GM21381 (cell line): ENCODE results near the gene COMMD7.
"Not testable (repeated sequence)": the region's sequence is repeated elsewhere in the genome, so short reads cannot be mapped to it uniquely, and the experiment has no call there.

ENCODE experiments used
- ATAC-seq: cut with Tn5 transposase; IDR thresholded peaks from one replicate; pipeline ENCODE4 v1.9.1; 2021; ENCODE audit warnings: mild to moderate bottlenecking, moderate library complexity; ENCODE audit not compliant: unreplicated experiment

COMMD7 gene

DNA sequence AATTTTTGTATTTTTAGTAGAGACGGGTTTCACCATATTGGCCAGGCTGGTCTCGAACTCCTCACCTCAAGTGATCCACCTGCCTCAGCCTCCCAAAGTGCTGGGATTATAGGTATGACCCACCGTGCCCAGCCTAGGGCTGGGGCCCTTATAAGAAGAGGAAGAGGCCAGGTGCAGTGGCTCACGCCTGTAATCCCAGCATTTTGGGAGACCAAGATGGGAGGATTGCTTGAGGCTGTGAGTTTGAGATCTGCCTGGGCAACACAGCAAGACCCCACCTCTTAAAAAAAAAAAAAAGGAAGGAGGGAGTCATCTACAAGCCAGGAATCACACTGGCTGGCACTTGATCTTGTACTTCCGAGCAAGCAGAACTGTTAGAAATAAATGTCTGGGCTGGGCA is 13.9 kb downstream of the COMMD7 start:
- not testable (repeated sequence) for ATAC-seq

DNA sequence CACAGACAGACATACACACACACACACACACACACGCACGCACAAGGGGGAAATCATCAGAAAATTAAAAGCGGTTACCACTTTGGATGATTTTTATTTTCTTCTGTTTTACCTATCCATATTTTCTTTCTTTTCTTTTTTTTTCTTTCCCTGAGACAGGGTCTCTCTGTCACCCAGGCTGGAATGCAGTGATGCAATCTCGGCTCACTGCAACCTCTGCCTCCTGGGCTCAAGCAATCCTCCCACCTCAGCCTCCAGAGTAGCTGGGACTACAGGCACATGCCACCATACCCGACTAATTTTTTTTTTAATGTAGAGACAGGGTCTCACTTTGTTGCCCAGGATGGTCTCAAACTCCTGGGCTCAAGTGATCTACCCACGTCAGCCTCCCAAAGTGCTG is 14.8 kb downstream of the COMMD7 start:
- ATAC-seq = not testable (repeated sequence)

DNA sequence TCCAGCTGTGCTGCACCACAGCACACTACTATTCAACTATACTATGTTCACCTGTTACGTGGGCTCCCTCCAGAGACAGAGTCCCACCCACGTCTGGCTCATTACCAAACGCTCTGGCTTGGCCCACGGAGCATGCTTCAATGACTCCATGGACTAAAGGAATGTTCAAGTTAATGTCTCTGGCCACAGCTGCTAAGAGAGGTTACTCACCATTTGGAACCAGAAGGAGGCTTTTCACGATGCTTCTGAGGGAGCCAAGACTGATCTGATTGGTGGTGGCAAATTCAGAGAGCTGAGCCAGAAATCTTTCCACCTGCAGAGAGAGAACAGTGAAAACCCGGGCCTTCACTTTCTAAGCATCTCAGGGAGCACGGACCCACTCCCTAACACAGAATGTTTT is 15.6 kb downstream of the COMMD7 start:
- no peak for ATAC-seq

DNA sequence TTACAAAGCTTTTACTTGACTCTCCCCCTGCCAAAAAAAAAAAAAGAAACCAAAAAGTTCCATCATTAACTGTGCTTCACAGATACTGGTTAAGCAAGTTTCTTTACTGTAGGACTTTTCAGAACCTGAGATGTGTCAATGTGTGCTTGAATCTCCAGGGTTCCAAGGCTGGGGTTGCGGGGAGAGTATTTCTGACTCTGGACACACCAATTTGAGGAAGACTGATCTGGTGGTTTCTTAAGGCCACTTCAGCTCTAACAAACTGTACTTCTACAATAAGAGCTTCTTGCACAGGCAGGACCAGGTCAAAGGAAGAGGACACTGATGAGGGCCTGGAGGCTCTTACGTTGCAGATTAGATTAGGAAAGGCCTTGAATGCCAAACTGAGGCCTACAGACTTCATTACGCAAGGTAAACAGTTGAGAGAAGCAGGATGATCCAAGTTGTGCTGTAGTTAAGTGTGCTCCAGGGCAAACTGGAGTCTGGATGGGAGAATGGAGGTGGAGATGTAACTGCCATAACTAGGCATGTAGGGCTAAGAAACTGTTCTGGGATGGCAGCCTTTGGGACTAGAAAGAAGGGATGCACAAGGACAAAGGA is 24.4 kb downstream of the COMMD7 start:
- no peak for ATAC-seq

DNA sequence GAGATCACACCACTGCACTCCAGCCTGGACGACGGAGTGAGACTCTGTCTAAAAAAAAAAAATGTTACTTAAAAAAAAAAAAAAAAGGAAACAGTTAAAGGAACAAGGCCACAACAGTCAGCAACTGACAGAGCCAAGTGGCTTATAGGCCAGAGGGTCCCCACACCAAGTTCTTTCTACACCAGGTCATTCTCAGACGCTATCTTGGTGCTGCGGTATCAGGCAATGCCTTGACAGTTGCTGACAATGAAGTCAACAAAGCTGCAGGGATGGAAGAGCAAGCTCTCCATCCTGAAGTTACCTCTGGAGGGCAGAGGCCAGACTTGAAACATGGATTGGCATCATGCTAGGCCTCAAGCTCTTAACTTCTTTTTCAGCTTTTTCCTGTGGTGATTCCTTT is 31.9 kb downstream of the COMMD7 start:
- no peak for ATAC-seq

DNA sequence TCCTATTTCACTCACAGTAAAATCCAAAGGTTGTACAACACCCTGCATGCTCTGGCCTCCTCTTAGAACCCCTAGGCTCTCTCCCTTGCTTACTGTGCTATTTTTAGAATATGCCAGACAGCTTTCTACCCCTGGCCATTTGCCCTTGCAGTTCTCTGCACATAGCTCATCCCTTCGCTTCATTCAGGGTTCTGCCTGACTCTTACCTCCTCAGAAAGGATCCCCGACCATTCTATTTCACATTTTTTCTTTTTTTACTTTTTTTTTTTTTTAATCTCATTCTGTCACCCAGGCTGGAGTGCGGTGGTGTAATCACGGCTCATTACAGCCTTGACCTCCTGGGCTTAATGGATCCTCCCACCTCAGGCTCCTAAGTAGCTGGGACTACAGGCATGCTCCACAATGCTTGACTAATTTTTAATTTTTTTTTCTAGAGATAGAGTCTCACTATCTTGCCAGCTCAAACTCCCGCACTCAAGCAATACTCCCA is 33.6 kb downstream of the COMMD7 start:
- ATAC-seq = no peak

DNA sequence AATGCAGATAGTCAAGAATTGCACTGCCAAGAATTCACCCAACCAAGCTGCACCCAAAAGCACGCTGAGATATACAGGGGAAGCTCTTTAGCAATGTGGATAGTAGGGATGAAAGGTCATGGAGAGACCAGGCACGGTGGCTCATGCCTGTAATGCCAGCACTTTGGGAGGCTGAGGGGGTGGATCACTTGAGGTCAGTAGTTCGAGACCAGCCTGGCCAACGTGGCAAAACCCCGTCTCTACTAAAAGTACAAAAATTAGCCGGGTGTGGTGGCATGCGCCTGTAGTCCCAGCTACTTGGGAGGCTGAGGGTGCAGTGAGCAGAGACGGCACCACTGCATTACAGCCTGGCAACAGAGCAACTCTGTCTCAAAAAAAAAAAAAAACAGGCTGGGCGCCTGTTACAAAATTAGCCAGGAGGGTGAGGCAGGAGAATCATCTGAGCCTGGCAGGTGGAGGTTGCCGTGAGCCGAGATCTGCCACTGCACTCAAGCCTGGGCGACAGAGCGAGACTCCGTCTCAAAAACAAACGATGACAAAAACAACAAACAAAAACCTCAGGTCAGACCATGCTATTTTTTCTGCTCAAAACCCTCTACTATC is 34.1 kb downstream of the COMMD7 start:
- not testable (repeated sequence) for ATAC-seq

DNA sequence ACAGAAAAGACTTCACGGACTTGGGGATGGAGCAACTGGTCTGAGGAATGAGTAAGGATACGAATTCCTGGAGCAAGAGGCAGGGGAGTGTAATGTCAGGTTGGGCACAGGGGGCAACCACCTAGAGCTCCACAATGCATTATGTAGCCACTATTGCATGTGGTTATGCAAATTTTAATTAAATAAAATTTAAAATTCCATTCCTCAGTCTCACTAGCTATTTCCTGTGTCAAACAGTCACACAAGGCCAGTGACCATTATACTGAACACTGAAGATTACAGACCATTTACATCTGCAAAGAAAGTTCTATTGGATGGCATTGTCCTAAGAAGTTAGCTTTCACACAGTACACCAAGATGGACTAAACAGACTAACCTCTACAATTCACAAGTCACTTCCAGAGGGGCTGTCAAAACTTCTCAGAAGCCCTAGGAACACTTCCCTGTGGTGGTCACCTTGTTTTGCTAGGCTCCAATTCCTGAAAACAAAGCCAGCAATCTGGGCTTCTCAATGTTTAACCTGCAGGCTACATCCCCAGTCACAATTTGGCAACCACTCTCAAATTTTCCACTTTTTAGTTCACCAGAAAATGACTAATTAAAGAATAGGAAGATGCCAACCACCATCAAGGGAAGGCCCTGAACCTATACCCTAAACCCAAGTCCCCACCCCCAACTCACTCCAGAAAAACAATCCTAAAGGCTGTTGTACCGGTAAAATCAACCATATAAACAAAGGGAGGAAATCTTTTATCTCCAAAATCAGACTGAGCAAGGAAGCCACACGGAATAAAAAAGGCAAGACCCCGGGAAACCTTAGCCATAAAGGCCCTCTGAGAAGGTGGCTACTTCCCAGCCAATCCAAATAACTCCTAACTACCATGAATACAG is 35.3 kb downstream of the COMMD7 start:
- ATAC-seq = no peak

DNA sequence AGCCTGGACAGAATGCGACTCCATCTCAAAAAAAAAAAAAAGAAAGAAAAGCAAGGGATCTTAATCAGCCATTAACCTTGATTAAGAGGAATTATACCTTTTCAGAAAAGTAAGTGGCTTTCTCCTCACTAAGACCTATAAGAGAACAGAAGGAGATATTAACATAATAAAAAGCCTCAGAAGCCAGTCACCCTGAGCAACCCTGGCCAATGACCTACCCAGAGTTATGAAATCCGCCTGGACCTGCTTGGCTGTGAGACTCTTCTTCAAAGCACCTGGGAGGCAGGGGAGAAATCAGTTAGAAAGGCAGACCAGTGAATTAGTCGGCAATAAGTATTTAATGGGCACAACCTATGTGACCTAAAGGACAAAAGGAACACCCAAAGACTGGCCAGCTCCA is 36.8 kb downstream of the COMMD7 start:
- ATAC-seq = no peak

DNA sequence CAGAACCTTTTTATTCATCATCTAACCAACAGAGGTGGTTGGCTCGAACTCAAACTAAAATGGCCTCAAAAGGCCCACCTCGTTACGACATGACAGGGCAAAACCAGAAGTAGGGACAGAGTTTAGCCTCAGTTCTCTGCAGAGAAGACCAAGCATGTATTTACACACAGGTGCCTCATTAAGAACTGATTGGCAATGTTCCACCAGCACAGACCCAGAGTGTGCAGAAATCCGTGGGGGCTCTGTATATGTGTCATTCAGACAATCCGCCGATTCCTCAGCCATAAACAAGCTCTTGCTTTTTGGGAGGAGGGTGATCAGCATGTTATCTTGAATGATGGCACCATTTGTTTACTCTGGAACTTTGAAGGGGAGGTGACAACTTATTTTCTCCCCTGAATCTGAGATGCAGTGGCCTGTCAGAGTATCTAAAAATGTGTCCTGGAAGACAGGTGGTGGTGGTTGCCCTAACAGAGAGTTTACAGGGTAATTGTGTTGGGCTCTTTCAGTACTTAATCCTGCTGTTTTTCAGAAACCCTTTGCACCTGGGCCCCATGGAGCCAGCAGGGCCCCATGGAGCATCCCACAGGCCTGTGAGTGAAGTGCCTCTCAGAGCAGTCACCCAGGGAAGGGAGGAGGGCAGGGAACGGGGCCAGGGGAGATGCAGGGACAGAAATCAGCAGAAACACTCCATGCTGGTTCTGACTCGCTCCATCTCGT is 40.4 kb downstream of the COMMD7 start:
- ATAC-seq = no peak

DNA sequence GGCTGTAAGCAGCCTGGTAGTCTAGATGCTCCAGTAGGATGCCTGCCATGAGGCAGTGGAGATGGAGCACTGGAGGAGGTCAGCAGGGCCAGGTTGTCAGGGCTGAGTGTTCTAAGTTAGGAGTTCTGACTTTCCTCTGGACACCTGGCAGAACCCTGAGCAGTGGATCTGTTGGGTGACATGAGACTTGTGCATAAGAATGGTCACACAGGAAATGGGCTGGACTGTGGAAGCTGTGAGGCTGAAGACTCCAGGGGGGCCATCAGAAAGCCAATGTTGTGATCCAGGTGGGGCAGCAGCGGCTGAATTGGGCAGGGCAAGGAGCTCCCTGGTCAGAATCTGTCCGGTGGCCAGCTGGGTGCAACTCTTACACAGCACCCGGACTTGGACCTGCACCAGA is 45.7 kb downstream of the COMMD7 start:
- ATAC-seq = no peak

DNA sequence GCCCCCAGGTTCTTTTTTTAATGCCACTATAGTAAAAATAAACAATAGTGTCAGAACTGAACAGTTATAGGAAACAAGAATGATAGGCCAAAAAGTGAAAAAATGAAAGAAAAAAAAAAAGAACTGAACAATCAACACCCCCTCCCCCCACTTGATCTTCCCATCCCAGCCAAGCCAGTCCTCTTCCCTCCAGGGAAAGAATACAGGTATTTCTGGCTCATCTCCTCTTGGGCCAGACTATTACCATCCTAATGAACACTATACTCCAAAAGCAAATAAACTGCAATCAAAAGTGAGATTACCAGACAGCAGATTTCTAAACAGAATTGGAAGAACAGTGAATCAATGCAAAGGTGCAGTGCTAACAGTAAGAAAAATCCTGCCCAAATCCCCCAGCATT is 48.2 kb downstream of the COMMD7 start:
- no peak for ATAC-seq

DNA sequence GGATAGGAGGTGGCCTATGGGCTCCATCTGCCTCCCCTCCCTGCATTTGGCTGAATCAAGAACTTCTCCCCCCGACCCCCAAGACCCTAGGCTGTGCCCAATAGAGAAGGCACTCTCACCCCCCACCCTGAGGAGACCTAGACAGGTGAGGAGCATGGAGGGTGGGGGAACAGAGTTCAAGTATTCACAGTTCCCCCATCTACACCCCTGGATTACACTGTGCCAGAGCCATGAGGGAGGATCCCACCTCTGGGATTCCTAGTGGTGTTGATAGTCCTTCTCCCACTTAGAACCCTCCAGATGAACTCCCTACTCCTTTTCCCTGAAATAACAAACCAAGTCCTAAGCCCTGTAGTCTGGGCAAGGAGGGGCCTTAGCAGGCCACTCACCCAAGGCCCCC is 54.3 kb downstream of the COMMD7 start:
- ATAC-seq = not testable (repeated sequence)

DNA sequence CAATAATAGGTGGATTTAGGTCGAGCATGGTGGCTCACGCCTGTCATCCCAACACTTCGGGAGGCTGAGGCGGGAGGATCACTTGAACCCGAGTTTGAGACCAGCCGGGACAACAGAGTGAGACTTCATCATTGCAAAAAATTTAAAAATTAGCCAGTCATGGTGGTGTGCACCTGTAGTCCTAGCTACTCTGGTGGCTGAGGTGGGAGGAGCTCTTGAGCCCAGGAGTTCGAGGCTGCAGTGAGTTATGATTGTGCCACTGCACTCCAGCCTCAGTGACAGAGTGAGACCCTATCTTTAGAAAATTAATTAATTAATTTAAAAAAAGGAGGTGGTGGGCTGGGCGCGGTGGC is 56.1 kb downstream of the COMMD7 start:
- no peak for ATAC-seq

DNA sequence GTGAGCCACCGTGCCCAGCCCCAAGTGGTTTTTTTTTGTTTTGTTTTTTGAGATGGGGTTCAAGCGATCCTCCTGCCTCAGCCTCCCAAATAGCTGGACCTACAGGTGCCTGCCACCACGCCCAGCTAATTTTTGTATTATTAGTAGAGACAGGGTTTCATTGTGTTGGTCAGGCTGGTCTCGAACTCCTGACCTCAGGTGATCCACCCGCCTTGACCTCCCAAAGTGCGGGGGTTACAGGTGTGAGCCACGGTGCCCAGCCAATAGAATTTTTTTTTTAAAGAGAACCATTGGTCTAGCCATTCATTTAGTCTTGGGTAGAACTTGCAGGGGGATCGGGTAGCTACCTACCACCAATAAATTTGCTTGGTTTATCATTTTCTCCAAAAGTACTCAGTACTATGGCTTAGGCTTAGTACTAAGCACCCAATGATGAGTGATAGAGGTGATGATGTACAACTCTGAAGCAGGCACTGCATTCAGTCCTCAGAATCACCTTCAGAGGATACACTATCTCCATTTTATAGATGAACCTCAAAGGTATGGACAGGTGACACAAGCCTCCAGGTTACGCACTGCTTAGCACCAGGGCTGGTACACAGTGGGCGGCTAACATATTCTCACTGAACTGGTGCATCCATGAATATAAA is 56.6 kb downstream of the COMMD7 start:
- ATAC-seq = no peak

DNA sequence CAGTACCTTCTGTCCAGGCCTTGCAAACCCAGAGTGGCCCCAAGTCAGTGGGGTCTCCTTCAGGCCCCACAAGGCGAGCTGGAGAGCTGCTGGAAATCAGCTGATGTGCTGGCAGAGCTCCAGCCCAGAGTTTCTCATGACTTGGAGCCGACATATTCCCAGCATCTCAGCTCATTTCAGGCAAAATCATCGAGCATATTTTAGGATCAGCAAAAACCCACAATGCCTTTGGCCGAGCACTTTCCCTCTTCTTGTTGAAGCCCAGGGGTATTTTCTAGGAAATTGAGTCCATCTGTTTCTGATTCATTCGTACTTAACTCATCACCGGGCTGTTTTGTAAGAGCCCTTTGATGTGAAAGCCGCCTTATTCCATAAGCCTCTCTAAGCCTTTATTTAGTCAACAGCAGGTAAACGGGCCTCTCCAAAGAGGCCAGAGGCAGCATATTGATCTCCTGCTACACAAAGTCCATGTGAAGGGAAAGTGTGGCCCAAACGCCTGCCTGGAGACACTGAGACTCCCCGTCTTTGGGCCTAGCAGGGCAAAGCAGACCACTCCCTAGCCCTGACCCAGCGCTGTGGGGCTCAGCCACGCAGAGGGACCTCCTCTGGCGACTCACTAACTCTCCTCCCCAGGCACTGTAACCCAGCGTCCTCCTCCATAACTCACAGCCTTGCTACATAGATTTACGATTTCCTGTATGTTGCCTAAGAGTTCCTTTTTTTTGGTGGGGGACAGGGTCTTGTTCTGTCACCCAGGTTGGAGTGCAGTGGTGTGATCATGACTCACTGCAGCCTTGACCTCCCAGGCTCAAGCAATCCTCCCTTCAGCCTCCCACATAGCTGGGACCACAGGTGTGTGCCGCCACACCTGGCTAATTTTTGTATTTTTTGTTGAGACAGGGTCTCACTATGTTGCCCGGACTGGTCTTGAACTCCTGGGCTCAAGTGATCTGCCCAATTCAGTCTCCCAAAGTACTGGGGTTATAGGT is 57.4 kb downstream of the COMMD7 start:
- ATAC-seq = no peak

DNA sequence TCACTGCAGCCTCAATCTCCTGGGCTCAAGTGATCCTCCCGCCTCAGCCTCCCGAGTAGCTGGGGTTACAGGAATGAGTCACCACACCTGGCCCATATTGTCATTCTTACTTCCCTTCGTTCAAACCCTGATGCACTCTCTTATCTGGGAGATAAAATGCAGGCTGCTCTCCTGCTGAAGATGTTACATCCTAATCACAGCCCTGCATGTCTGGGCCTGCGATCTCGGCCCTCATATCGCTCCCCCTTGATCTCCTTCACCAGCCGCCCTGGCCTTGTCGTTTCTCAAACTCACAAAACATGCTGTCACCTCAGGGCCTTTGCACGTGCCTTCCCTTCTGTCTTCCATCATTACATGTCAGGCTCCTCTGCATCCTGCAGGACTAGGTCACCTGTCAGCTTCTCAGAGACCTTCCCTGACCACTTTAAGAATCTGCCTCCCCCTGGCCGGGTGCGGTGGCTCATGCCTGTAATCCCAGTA is 60.7 kb downstream of the COMMD7 start:
- no peak for ATAC-seq

DNA sequence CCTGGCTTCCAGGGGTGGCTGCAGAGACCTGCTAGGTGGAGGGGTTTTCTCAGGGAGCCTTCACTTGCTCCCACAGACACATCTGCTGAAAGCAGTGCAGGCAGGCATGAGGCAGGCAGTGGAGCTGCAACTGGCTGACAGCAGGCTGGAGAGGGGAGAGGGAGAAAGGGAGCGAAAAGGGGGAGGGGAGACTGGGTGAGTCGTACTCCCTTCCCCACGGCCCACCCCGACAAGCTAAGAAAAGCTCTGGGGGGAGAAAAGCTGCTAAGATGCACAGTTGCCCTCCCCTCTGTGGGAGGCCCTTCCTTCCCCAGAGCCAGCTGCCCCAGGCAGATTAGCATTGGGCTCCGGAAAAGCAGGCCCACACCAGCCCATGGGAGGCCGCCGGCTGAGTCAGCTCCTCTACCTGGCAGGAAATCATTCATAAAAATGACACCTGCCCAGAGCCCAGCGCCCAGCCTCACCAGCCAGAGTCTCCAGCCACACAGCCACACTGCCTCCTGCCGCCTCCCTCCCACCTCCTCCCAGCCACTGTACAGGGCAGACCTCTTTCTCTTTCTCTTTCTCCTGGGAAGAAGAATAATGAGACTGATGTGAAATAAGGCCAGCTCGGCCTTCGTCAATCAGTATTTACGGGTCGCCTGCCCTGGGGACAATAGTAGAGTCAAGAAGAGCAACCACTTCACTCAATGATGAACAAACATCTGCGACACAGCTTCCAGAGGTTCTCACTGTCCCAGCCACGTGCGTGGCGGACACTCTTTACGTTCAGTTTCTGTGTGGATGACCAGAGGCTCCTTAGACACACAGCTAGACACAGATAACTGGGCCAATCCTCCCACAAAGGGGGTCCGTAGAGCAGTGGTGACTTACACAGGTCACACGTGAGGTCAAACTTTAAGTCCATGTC is 61.8 kb downstream of the COMMD7 start:
- ATAC-seq = no peak
